ENCODE measurements around the gene PCNT.
"Not testable (repeated sequence)": the region's sequence is repeated elsewhere in the genome, so short reads cannot be mapped to it uniquely, and the experiment has no call there.

Gene PCNT

GRCh38 chr21:46429754-46430681 lies 106.1 kb downstream of the PCNT start:
- Mint-ChIP-seq H3K27ac (no peak overlapping the region), H3K9me3 (no peaks in the 10 kb centered on the region), H3K4me1 (ENCODE audit: low read depth) (peaks cover 8% of the 10 kb centered on the region), H3K27me3 (no peaks in the 10 kb centered on the region), H3K4me3 (no peak overlapping the region), H3K36me3 (ENCODE audit: low read depth) (peaks cover 87% of the 10 kb centered on the region)
- DNase-seq, result no peak

GRCh38 chr21:46431448-46431847 lies 107.5 kb downstream of the PCNT start:
- no peaks in the 10 kb centered on the region for H3K9me3 Mint-ChIP-seq
- no peaks in the 10 kb centered on the region for H3K27me3 Mint-ChIP-seq
- H3K4me3 Mint-ChIP-seq, result no peak overlapping the region
- no peak overlapping the region for H3K27ac Mint-ChIP-seq
- DNase-seq, result no peak
- peaks cover 86% of the 10 kb centered on the region for H3K36me3 Mint-ChIP-seq (ENCODE audit: low read depth)
- no peaks in the 10 kb centered on the region for H3K4me1 Mint-ChIP-seq (ENCODE audit: low read depth)

DNA sequence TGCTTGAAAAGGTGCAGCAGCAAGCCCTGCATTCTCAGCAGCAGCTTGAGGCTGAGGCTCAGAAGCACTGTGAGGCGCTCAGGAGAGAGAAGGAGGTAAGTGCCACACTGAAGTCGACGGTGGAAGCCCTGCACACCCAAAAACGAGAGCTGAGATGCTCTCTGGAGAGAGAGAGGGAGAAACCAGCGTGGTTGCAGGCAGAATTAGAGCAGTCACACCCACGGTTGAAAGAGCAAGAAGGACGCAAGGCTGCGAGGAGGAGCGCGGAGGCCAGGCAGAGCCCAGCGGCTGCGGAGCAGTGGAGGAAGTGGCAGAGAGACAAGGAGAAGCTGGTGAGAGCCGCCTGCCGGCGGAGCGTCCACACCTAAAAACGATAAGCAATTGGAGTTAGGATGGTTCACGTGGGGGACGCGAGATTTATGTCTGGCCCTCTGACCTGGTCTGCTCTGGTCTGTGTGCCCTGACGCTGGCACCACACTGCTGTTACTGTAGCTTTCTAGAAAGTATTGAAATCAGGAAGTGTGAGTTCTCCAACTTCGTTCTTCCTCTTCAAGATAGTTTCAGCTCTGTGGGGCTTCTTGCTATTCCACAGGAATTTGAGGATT lies 108.0 kb downstream of the PCNT start:
- Mint-ChIP-seq H3K27me3 (no peaks in the 10 kb centered on the region), H3K27ac (no peak overlapping the region), H3K4me1 (ENCODE audit: low read depth) (no peaks in the 10 kb centered on the region), H3K4me3 (no peak overlapping the region), H3K9me3 (no peaks in the 10 kb centered on the region), H3K36me3 (ENCODE audit: low read depth) (peaks cover 87% of the 10 kb centered on the region)
- DNase-seq, result no peak

- H3K9me3 Mint-ChIP-seq; H3K4me3 Mint-ChIP-seq; H3K27me3 Mint-ChIP-seq; H3K27ac Mint-ChIP-seq; DNase-seq; H3K4me1 Mint-ChIP-seq (ENCODE audit: low read depth): not testable (repeated sequence)
- peaks cover 87% of the 10 kb centered on the region for H3K36me3 Mint-ChIP-seq (ENCODE audit: low read depth)
These were observed 109.2 kb downstream of the PCNT start for GRCh38 chr21:46433116-46433515.

- H3K4me3 Mint-ChIP-seq, result no peak overlapping the region
- H3K27me3 Mint-ChIP-seq, result no peaks in the 10 kb centered on the region
- DNase-seq, result no peak
- no peaks in the 10 kb centered on the region for H3K9me3 Mint-ChIP-seq
- peaks cover 91% of the 10 kb centered on the region for H3K36me3 Mint-ChIP-seq (ENCODE audit: low read depth)
- peaks cover 6% of the 10 kb centered on the region for H3K4me1 Mint-ChIP-seq (ENCODE audit: low read depth)
- peak overlapping the region; percentile 66 for H3K27ac Mint-ChIP-seq
These were observed 110.5 kb downstream of the PCNT start for GRCh38 chr21:46434322-46434958.

GRCh38 chr21:46435786-46436227 lies 111.9 kb downstream of the PCNT start:
- Mint-ChIP-seq H3K27ac (no peak overlapping the region), H3K27me3 (no peaks in the 10 kb centered on the region), H3K4me1 (ENCODE audit: low read depth) (peaks cover 6% of the 10 kb centered on the region), H3K36me3 (ENCODE audit: low read depth) (peaks cover 91% of the 10 kb centered on the region), H3K4me3 (no peak overlapping the region), H3K9me3 (no peaks in the 10 kb centered on the region)
- DNase-seq, result no peak

DNA sequence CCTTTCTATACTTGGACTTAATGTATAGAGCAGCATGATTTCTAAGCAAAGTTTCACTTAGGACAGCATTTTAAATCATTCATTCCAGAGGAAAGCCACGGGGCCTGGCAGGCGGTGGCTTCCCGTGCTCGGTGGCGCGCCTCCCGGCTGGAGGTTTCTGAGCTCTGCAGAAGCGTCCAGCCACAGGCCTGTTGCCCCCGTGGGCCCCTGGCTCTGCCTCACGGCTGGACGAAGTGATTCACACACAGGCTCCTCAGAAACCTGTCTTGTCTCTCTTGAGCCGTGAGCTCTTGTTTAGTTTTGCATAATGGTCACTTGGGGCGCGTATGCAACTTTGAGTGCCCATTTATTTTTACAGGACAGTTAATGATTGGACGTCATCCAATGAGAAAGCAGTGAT lies 112.7 kb downstream of the PCNT start:
- no peak overlapping the region for H3K27ac Mint-ChIP-seq
- no peaks in the 10 kb centered on the region for H3K9me3 Mint-ChIP-seq
- DNase-seq, result no peak
- no peak overlapping the region for H3K4me3 Mint-ChIP-seq
- no peaks in the 10 kb centered on the region for H3K27me3 Mint-ChIP-seq
- peaks cover 91% of the 10 kb centered on the region for H3K36me3 Mint-ChIP-seq (ENCODE audit: low read depth)
- H3K4me1 Mint-ChIP-seq (ENCODE audit: low read depth), result peaks cover 6% of the 10 kb centered on the region

GRCh38 chr21:46437096-46437498 lies 113.1 kb downstream of the PCNT start:
- H3K9me3 Mint-ChIP-seq, result no peaks in the 10 kb centered on the region
- peaks cover 91% of the 10 kb centered on the region for H3K36me3 Mint-ChIP-seq (ENCODE audit: low read depth)

GRCh38 chr21:46437511-46437910 lies 113.6 kb downstream of the PCNT start:
- no peak for DNase-seq
- peaks cover 6% of the 10 kb centered on the region for H3K4me1 Mint-ChIP-seq (ENCODE audit: low read depth)
- no peak overlapping the region for H3K4me3 Mint-ChIP-seq
- H3K36me3 Mint-ChIP-seq (ENCODE audit: low read depth), result peaks cover 91% of the 10 kb centered on the region
- no peaks in the 10 kb centered on the region for H3K27me3 Mint-ChIP-seq
- peak overlapping the region; percentile 57 for H3K27ac Mint-ChIP-seq
- no peaks in the 10 kb centered on the region for H3K9me3 Mint-ChIP-seq

More at GRCh38 chr21:46437096-46437498, 113.1 kb downstream of the PCNT start:
- no peak for DNase-seq
- Mint-ChIP-seq H3K27me3 (no peaks in the 10 kb centered on the region), H3K27ac (no peak overlapping the region), H3K4me1 (ENCODE audit: low read depth) (peaks cover 6% of the 10 kb centered on the region), H3K4me3 (no peak overlapping the region)

DNA sequence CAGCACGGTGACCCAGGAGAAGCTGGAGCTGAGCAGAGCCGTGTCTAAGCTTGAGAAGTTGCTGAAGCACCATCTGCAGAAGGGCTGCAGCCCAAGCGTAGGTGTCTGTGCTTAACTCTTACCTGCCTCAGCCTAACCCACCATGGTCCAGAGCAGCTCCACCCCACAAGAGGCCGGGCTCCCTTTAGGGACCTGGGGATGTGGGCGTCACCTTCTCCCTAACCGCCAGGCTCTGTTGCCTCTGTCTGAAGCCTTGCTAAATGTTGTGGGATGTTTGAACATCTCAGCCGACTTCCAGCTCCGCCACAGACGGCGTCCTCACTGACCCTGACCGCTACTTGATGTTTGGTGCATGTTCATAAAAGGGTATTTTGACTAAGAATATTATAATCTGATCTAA lies 114.3 kb downstream of the PCNT start:
- Mint-ChIP-seq H3K27ac (no peak overlapping the region), H3K9me3 (no peaks in the 10 kb centered on the region), H3K27me3 (no peaks in the 10 kb centered on the region), H3K4me3 (no peak overlapping the region), H3K4me1 (ENCODE audit: low read depth) (peaks cover 8% of the 10 kb centered on the region), H3K36me3 (ENCODE audit: low read depth) (peaks cover 93% of the 10 kb centered on the region)
- no peak for DNase-seq

- Mint-ChIP-seq H3K4me1 (ENCODE audit: low read depth) (peaks cover 13% of the 10 kb centered on the region), H3K27me3 (no peaks in the 10 kb centered on the region)
These were observed 116.0 kb downstream of the PCNT start for GRCh38 chr21:46439906-46440305.

DNA sequence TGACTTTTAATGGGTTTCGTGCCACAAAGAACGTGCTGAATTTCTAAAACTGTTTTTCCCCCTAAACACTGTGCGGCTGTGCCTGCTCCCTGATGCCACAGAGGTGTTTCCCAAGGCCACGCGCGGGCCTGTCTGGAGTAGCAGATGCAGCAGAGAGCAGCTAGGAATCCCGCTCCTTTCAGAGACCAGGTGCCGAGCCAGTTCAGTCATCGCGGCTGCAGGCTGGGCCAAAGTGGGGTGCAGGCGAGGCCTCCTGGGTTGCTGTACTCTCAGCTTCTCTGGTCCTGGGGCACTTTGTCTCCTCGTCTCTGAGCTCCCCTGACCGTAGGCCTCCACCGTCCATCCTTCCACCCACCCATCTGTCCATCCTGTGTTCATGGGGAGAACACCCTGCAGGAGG lies 117.4 kb downstream of the PCNT start:
- Mint-ChIP-seq H3K27ac (no peak overlapping the region), H3K4me1 (ENCODE audit: low read depth) (peaks cover 13% of the 10 kb centered on the region), H3K9me3 (no peaks in the 10 kb centered on the region), H3K27me3 (no peaks in the 10 kb centered on the region), H3K36me3 (ENCODE audit: low read depth) (peaks cover 97% of the 10 kb centered on the region), H3K4me3 (no peak overlapping the region)
- no peak for DNase-seq

More at GRCh38 chr21:46439906-46440305, 116.0 kb downstream of the PCNT start:
- no peak overlapping the region for H3K4me3 Mint-ChIP-seq
- no peaks in the 10 kb centered on the region for H3K9me3 Mint-ChIP-seq
- no peak for DNase-seq
- no peak overlapping the region for H3K27ac Mint-ChIP-seq
- peaks cover 93% of the 10 kb centered on the region for H3K36me3 Mint-ChIP-seq (ENCODE audit: low read depth)

DNA sequence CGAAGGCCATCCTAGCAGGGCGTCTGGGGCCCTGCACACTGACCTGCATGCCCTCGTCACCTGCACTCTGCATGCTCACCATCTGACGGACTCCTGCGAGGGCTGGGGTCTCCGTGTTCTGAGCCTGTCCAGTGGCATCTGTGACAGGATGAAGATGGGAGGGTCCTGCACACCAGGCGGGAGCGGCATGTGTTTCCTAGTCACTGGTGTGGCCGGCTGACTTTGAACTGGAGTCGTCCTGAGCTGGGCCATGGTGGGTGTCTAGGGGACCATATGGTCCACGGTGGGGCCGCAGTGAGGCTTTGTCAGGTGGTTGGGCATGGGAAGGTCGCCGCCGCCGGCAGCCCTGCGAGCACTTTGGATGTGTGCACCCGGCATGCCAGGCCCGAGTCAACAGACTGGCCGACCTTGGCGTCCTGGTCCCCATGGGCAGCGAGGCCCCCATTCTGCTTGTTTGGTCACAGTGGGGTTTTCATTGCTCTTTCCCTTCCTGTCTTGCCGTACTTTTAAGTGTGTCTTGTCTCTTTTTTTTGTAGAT lies 118.1 kb downstream of the PCNT start:
- no peak for DNase-seq
- peaks cover 93% of the 10 kb centered on the region for H3K36me3 Mint-ChIP-seq (ENCODE audit: low read depth)
- no peaks in the 10 kb centered on the region for H3K27me3 Mint-ChIP-seq
- peaks cover 12% of the 10 kb centered on the region for H3K4me1 Mint-ChIP-seq (ENCODE audit: low read depth)
- no peak overlapping the region for H3K27ac Mint-ChIP-seq
- no peak overlapping the region for H3K4me3 Mint-ChIP-seq
- no peaks in the 10 kb centered on the region for H3K9me3 Mint-ChIP-seq

- Mint-ChIP-seq H3K4me1 (ENCODE audit: low read depth) (peaks cover 7% of the 10 kb centered on the region), H3K36me3 (ENCODE audit: low read depth) (peaks cover 90% of the 10 kb centered on the region), H3K27ac (peak overlapping the region; percentile 50), H3K4me3 (no peak overlapping the region), H3K9me3 (no peaks in the 10 kb centered on the region), H3K27me3 (no peaks in the 10 kb centered on the region)
- no peak for DNase-seq
These were observed 119.0 kb downstream of the PCNT start for GRCh38 chr21:46442938-46443337.

All from activated T-cell treated with anti-CD3 and anti-CD28 coated beads, Interleukin-2, amount 50 U/mL, for 24 hours (primary cell).